DMS114 treated with DMSO at 0.1 percent for 48 hours (cell line): ENCODE measurements around the gene CA7.
"Not testable (repeated sequence)": the region's sequence is repeated elsewhere in the genome, so short reads cannot be mapped to it uniquely, and the experiment has no call there.

ENCODE experiments used
- DNase-seq: peaks from one replicate; lab custom pipeline; 2025; ENCODE audit not compliant: unreplicated experiment; lab: John Stamatoyannopoulos, UW

The CA7 gene

GRCh38 chr16:66846266-66846665, 2.1 kb downstream of the CA7 start:
- no peak for DNase-seq

GRCh38 chr16:66846831-66847230, 2.6 kb downstream of the CA7 start:
- DNase-seq, result no peak

- DNase-seq, result no peak
Measured at GRCh38 chr16:66847533-66848067, 3.4 kb downstream of the CA7 start.

GRCh38 chr16:66848172-66848571, 4.0 kb downstream of the CA7 start:
- no peak for DNase-seq

GRCh38 chr16:66849021-66849420, 4.8 kb downstream of the CA7 start:
- DNase-seq, result no peak

- DNase-seq, result no peak
Measured at GRCh38 chr16:66849549-66849948, 5.3 kb downstream of the CA7 start.

GRCh38 chr16:66850115-66850815, 6.1 kb downstream of the CA7 start:
- no peak for DNase-seq

GRCh38 chr16:66851166-66851964, 7.2 kb downstream of the CA7 start:
- DNase-seq, result no peak

GRCh38 chr16:66853261-66854139, 9.3 kb downstream of the CA7 start:
- DNase-seq, result no peak

- DNase-seq, result no peak
Measured at GRCh38 chr16:66856184-66856730, 12.0 kb downstream of the CA7 start.

GRCh38 chr16:66856801-66857200, 12.6 kb downstream of the CA7 start:
- DNase-seq, result no peak

- DNase-seq, result no peak
Measured at GRCh38 chr16:66857437-66857836, 13.2 kb downstream of the CA7 start.

- no peak for DNase-seq
Measured at GRCh38 chr16:66858740-66859396, 14.7 kb downstream of the CA7 start.

GRCh38 chr16:66859397-66860068, 15.3 kb downstream of the CA7 start:
- DNase-seq, result no peak

- no peak for DNase-seq
Measured at GRCh38 chr16:66862023-66862520, 17.9 kb downstream of the CA7 start.

GRCh38 chr16:66863707-66864106, 19.5 kb downstream of the CA7 start:
- DNase-seq, result no peak

- DNase-seq, result no peak
Measured at GRCh38 chr16:66869424-66869823, 25.2 kb downstream of the CA7 start.

GRCh38 chr16:66871363-66871762, 27.1 kb downstream of the CA7 start:
- DNase-seq, result not testable (repeated sequence)

- no peak for DNase-seq
Measured at GRCh38 chr16:66871840-66872239, 27.6 kb downstream of the CA7 start.

- DNase-seq, result no peak
Measured at GRCh38 chr16:66872559-66872942, 28.3 kb downstream of the CA7 start.
